Measurements from ENCODE around the gene GGA1. TPM values are rescaled to one million over a fixed set of nuclear protein-coding genes. Genes with fewer than 3 reads are reported as not detected.
A peak's percentile ranks its signal among the peaks of the same experiment; 100 is the strongest.
"Not testable (repeated sequence)": the region's sequence is repeated elsewhere in the genome, so short reads cannot be mapped to it uniquely, and the experiment has no call there.

GGA1 gene
- total and polyA plus RNA-seq, 2 donors (not counting 1 experiment from before 2014, with no cell fraction given) = 137 to 154 TPM

GRCh38 chr22:37655252-37655563 is 46.6 kb downstream of the GGA1 start:
- peaks cover 15% of the 10 kb centered on the region for H3K79me2 ChIP-seq (ENCODE audit: control insufficient read depth, insufficient read depth, low read length)
- CTCF ChIA-PET = interaction anchor here (2.5 to 22.6 kb wide), 2 partner anchors 12 to 26 kb away, joined by 18 to 462 read pairs; partner anchors contain the start of genes LGALS1 and NOL12
- H3K9me3 ChIP-seq (ENCODE audit: control extremely low read depth in 1 of 3, control insufficient read depth in 2 of 3, insufficient read depth in 1 of 3, low read length in 2 of 3) = no peaks in the 10 kb centered on the region
- peaks cover 0 to 38% of the 10 kb centered on the region in 2 experiments for H3K36me3 ChIP-seq (replicated peaks in 1 of 2; ENCODE audit: control extremely low read depth in 1 of 2, control insufficient read depth in 1 of 2, extremely low read depth in 1 of 2, insufficient read depth in 2 of 2, low read length in 1 of 2)
- POLR2A ChIA-PET = no interaction called here
- TF ChIP-seq, protein P1, sequence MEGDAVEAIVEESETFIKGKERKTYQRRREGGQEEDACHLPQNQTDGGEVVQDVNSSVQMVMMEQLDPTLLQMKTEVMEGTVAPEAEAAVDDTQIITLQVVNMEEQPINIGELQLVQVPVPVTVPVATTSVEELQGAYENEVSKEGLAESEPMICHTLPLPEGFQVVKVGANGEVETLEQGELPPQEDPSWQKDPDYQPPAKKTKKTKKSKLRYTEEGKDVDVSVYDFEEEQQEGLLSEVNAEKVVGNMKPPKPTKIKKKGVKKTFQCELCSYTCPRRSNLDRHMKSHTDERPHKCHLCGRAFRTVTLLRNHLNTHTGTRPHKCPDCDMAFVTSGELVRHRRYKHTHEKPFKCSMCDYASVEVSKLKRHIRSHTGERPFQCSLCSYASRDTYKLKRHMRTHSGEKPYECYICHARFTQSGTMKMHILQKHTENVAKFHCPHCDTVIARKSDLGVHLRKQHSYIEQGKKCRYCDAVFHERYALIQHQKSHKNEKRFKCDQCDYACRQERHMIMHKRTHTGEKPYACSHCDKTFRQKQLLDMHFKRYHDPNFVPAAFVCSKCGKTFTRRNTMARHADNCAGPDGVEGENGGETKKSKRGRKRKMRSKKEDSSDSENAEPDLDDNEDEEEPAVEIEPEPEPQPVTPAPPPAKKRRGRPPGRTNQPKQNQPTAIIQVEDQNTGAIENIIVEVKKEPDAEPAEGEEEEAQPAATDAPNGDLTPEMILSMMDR (IDR thresholded peaks at IDR 0.05) = no peak
- no peak for TF ChIP-seq EZH2 (IDR thresholded peaks at IDR 0.05; ENCODE audit: borderline replicate concordance, insufficient read depth, low read depth, low read length, poor library complexity, severe bottlenecking)
- H3K4me3 ChIP-seq (ENCODE audit: control extremely low read depth in 1 of 5, extremely low read depth in 1 of 5, insufficient read depth in 1 of 5, low read depth in 2 of 5, low read length in 4 of 5) = no peak overlapping the region
- Mint-ChIP-seq H3K27ac (no peak overlapping the region), H3K4me1 (peaks cover 23% of the 10 kb centered on the region), H3K9me3 (ENCODE audit: insufficient read depth) (no peaks in the 10 kb centered on the region), H3K27me3 (no peaks in the 10 kb centered on the region), H3K4me3 (no peak overlapping the region)
- H3K27me3 ChIP-seq (replicated peaks in 1 of 4; ENCODE audit: control extremely low read depth in 1 of 4, control insufficient read depth in 3 of 4, insufficient read depth in 4 of 4, low read length in 3 of 4) = no peaks in the 10 kb centered on the region
- no peak overlapping the region for H3K4me2 ChIP-seq (replicated peaks; ENCODE audit: low read depth, low read length, poor library complexity, severe bottlenecking)
- WGBS (ENCODE audit: insufficient coverage) = 94% methylated on average over 4 of the region's 17 CpGs
- peaks cover 2% of the 10 kb centered on the region for H4K20me1 ChIP-seq (ENCODE audit: control insufficient read depth, insufficient read depth, low read length, poor library complexity, severe bottlenecking)
- ATAC-seq (ENCODE audit: low read depth) (no peak), DNase-seq (no peak)
- intact Hi-C loops (cut with micrococcal nuclease) = no loop called here
- H3K27ac ChIP-seq (ENCODE audit: low read length in 2 of 2) = no peak overlapping the region
- H3K9ac ChIP-seq (ENCODE audit: low read length) = no peak overlapping the region
- peaks cover 16 to 21% of the 10 kb centered on the region in 2 donors for H3K4me1 ChIP-seq (ENCODE audit: control insufficient read depth in 2 of 2, insufficient read depth in 2 of 2, low read length in 2 of 2)
- no peak overlapping the region for H2AFZ ChIP-seq (ENCODE audit: insufficient read depth, low read depth, low read length, poor library complexity, severe bottlenecking)

- H3K9ac ChIP-seq (ENCODE audit: low read length); DNase-seq; intact Hi-C loops (cut with micrococcal nuclease); H3K27me3 Mint-ChIP-seq; H2AFZ ChIP-seq (ENCODE audit: insufficient read depth, low read depth, low read length, poor library complexity, severe bottlenecking); H3K4me2 ChIP-seq (replicated peaks; ENCODE audit: low read depth, low read length, poor library complexity, severe bottlenecking); H4K20me1 ChIP-seq (ENCODE audit: control insufficient read depth, insufficient read depth, low read length, poor library complexity, severe bottlenecking); H3K27ac ChIP-seq (ENCODE audit: low read length in 2 of 2); ATAC-seq (ENCODE audit: low read depth); H3K9me3 ChIP-seq (ENCODE audit: control extremely low read depth in 1 of 3, control insufficient read depth in 2 of 3, insufficient read depth in 1 of 3, low read length in 2 of 3); H3K9me3 Mint-ChIP-seq (ENCODE audit: insufficient read depth); H3K4me3 ChIP-seq (ENCODE audit: control extremely low read depth in 1 of 5, extremely low read depth in 1 of 5, insufficient read depth in 1 of 5, low read depth in 2 of 5, low read length in 4 of 5); H3K27me3 ChIP-seq (replicated peaks in 1 of 4; ENCODE audit: control extremely low read depth in 1 of 4, control insufficient read depth in 3 of 4, insufficient read depth in 4 of 4, low read length in 3 of 4): not testable (repeated sequence)
- Mint-ChIP-seq H3K4me1 (peaks cover 37% of the 10 kb centered on the region), H3K27ac (peak overlapping the region; percentile 54), H3K4me3 (peak overlapping the region; percentile 6)
- CTCF ChIA-PET = interaction anchor here (1.9 to 22.6 kb wide), 6 partner anchors 13 to 48 kb away, joined by 6 to 462 read pairs (median 32); partner anchors contain the start of genes GGA1, LGALS1, NOL12 and SH3BP1
- POLR2A ChIA-PET = interaction anchor here (0.6 to 0.7 kb wide), 2 partner anchors 22 to 401 kb away, joined by 3 to 4 read pairs; partner anchors contain the start of gene PICK1
- Histone ChIP-seq H3K79me2 (ENCODE audit: control insufficient read depth, insufficient read depth, low read length) (peaks cover 26% of the 10 kb centered on the region), H3K4me1 (ENCODE audit: control insufficient read depth in 2 of 2, insufficient read depth in 2 of 2, low read length in 2 of 2) (peaks cover 30 to 35% of the 10 kb centered on the region in 2 donors), H3K36me3 (replicated peaks in 1 of 2; ENCODE audit: control extremely low read depth in 1 of 2, control insufficient read depth in 1 of 2, extremely low read depth in 1 of 2, insufficient read depth in 2 of 2, low read length in 1 of 2) (peaks cover 0 to 25% of the 10 kb centered on the region in 2 experiments)
- 96% methylated on average over 4 of the region's 4 CpGs for WGBS (ENCODE audit: insufficient coverage)
These were observed 47.9 kb downstream of the GGA1 start for GRCh38 chr22:37656583-37656982.

Data from B cell (primary cell).